B cell (primary cell): Measurements from ENCODE around the gene ING5. TPM values are rescaled to one million over a fixed set of nuclear protein-coding genes. Genes with fewer than 3 reads are reported as not detected.

Experiments used
- ATAC-seq: fragments of 200-7000 bp; cut with Tn5 transposase; one replicate; pipeline ENCODE4 v1.10.0; 2021; ENCODE audit warnings: low read depth, mild to moderate bottlenecking, moderate number of reproducible peaks, moderate library complexity
- CTCF ChIA-PET: fragments of 350-600 bp; sonication (Branson Sonifier 250); formaldehyde crosslinking; loops from one replicate; lab custom pipeline; 2021; ENCODE audit warnings: antibody characterized with exemption, inconsistent platforms; lab: Charles Lee
- POLR2A ChIA-PET: fragments of 350-600 bp; sonication (Branson Sonifier 250); formaldehyde crosslinking; loops from one replicate; lab custom pipeline; 2021; ENCODE audit warnings: antibody characterized with exemption; lab: Charles Lee
- DNase-seq: peaks from one replicate; pipeline ENCODE4 v3.0.0; 2013
- H2AFZ ChIP-seq: 2 replicates; pipeline ENCODE4 v1.6.1; 2012; ENCODE audit warnings: mild to moderate bottlenecking, low read depth, low read length; ENCODE audit not compliant: insufficient read depth, poor library complexity, severe bottlenecking
- H3K27ac ChIP-seq, 2 donors: 1 replicate in 1 of 2; 2 replicates in 1 of 2; pipeline ENCODE4 v1.5.1; 2012 to 2013; ENCODE audit warnings: low read length in 2 of 2, mild to moderate bottlenecking in 2 of 2, moderate library complexity in 1 of 2
- H3K27me3 ChIP-seq, 4 experiments: fragments of 200-600 bp in 1 of 4; sonication (generic) in 1 of 4; replicated peaks in 1 of 4; 1 replicate in 2 of 4; 2 replicates in 2 of 4; pipeline versions ENCODE4 v1.6.1 to v1.7.0; 2013 to 2016; ENCODE audit warnings: low read length in 3 of 4, mild to moderate bottlenecking in 2 of 4, mixed read lengths in 1 of 4, moderate library complexity in 1 of 4; ENCODE audit not compliant: insufficient read depth in 4 of 4, control insufficient read depth in 3 of 4; ENCODE audit errors: control extremely low read depth in 1 of 4
- H3K36me3 ChIP-seq, 2 experiments: replicated peaks in 1 of 2; 1 replicate in 1 of 2; 2 replicates in 1 of 2; pipeline versions ENCODE4 v1.6.1 to v1.7.1; 2013; ENCODE audit warnings: low read length in 1 of 2; ENCODE audit not compliant: insufficient read depth in 2 of 2, control insufficient read depth in 1 of 2; ENCODE audit errors: control extremely low read depth in 1 of 2, extremely low read depth in 1 of 2
- H3K4me1 ChIP-seq, 2 donors: fragments of 200-600 bp in 1 of 2; sonication (generic) in 1 of 2; 1 replicate in 1 of 2; 2 replicates in 1 of 2; pipeline versions ENCODE4 v1.5.1 to v1.6.1; 2013 to 2017; ENCODE audit warnings: low read length in 2 of 2; ENCODE audit not compliant: control insufficient read depth in 2 of 2, insufficient read depth in 2 of 2
- H3K4me2 ChIP-seq: replicated peaks from 2 replicates; pipeline ENCODE3; 2012; ENCODE audit warnings: mild to moderate bottlenecking, low read depth, low read length; ENCODE audit not compliant: poor library complexity, severe bottlenecking
- H3K4me3 ChIP-seq, 5 experiments: fragments of 200-600 bp in 1 of 5; sonication (generic) in 1 of 5; 1 replicate in 3 of 5; 2 replicates in 2 of 5; pipeline versions ENCODE4 v1.5.1 to v1.7.0; 2011 to 2016; ENCODE audit warnings: low read length in 4 of 5, mild to moderate bottlenecking in 4 of 5, low read depth in 2 of 5, control low read depth in 1 of 5, moderate library complexity in 1 of 5; ENCODE audit not compliant: insufficient read depth in 1 of 5; ENCODE audit errors: control extremely low read depth in 1 of 5, extremely low read depth in 1 of 5
- H3K79me2 ChIP-seq: fragments of 200-600 bp; sonication (generic); one replicate; pipeline ENCODE4 v1.6.0; 2016; ENCODE audit warnings: low read length; ENCODE audit not compliant: control insufficient read depth, insufficient read depth
- H3K9ac ChIP-seq: fragments of 200-600 bp; sonication (generic); 2 replicates; pipeline ENCODE4 v1.6.1; 2017; ENCODE audit warnings: mild to moderate bottlenecking, low read length, moderate library complexity
- H3K9me3 ChIP-seq, 3 donors: one replicate each; pipeline versions ENCODE4 v1.6.1 to v1.7.1; 2013; ENCODE audit warnings: low read length in 2 of 3; ENCODE audit not compliant: control insufficient read depth in 2 of 3, insufficient read depth in 1 of 3; ENCODE audit errors: control extremely low read depth in 1 of 3
- H4K20me1 ChIP-seq: 2 replicates; pipeline ENCODE4 v1.6.0; 2012; ENCODE audit warnings: mild to moderate bottlenecking, low read length; ENCODE audit not compliant: insufficient read depth, control insufficient read depth, poor library complexity, severe bottlenecking
- H3K27ac Mint-ChIP-seq: one replicate; pipeline ENCODE4 v1.8.0; 2021; ENCODE audit warnings: mixed read lengths
- H3K27me3 Mint-ChIP-seq: one replicate; pipeline ENCODE4 v1.8.0; 2021; ENCODE audit warnings: mixed read lengths
- H3K4me1 Mint-ChIP-seq: one replicate; pipeline ENCODE4 v1.8.0; 2021; ENCODE audit warnings: mixed read lengths
- H3K4me3 Mint-ChIP-seq: one replicate; pipeline ENCODE4 v1.8.0; 2021; ENCODE audit warnings: mixed read lengths
- H3K9me3 Mint-ChIP-seq: one replicate; pipeline ENCODE4 v1.8.0; 2022; ENCODE audit warnings: mixed read lengths; ENCODE audit not compliant: insufficient read depth
- EZH2 ChIP-seq: IDR thresholded peaks from 2 replicates; pipeline ENCODE4 v1.6.1; 2012; ENCODE audit warnings: borderline replicate concordance, low read depth, mild to moderate bottlenecking, moderate library complexity, low read length; ENCODE audit not compliant: insufficient read depth, poor library complexity, severe bottlenecking
- WGBS: methylation state at CpG from one replicate; pipeline ENCODE4 v1.1.5; 2013; ENCODE audit warnings: missing lambda C conversion rate; ENCODE audit not compliant: insufficient coverage; 5-methylcytosine and 5-hydroxymethylcytosine counted together
- intact Hi-C: fragments of 100-400 bp; cut with micrococcal nuclease; formaldehyde crosslinking; loops from one replicate; pipeline ENCODE4 v1.10.0; 2022
- polyA plus RNA-seq: library from polyadenylated mRNA; depleted of rRNA; stranded (reverse); fragments of >200 nt; gene quantifications from 2 replicates; pipeline ENCODE4 v1.2.3, GENCODE V29; 2012
- total RNA-seq, 2 donors: library from RNA; stranded (reverse); fragments of 120-200 nt in 1 of 2; gene quantifications; 1 replicate in 1 of 2; 2 replicates in 1 of 2; pipeline versions ENCODE4 v1.2.3 to v1.2.4, GENCODE V29; 2013 to 2022
- TF ChIP-seq, protein P1 (sequence below): fragments of 200-600 bp; IDR thresholded peaks from one replicate; pipeline ENCODE4 v1.8.0; 2022; ENCODE audit warnings: antibody characterized with exemption, mild to moderate bottlenecking

The ING5 gene
- total and polyA plus RNA-seq, 2 donors (not counting 1 experiment from before 2014, with no cell fraction given) = 70.7 to 82.9 TPM

DNA sequence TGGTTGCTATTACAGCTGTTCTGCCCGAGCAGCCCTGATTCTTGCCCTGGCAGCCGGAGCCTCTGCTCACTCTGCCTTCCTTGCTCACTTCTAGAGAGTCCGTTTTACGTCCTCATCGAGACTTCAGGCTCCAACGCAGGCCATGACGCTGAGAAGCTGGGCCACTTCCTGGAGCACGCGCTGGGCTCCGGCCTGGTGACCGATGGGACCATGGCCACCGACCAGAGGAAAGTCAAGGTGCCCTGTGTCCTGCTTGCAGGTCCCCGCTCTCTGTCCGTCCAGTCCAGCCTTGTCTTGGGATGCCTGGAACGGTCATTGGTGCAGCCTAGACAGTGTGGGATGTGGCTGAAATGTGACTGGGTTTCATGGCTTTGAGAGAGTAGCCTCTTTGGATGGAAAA lies 49.3 kb downstream of the ING5 start:
- Histone ChIP-seq H3K4me1 (no peaks in the 10 kb centered on the region), H4K20me1 (no peaks in the 10 kb centered on the region), H3K27ac (no peak overlapping the region), H3K79me2 (peaks cover 3% of the 10 kb centered on the region), H3K27me3 (no peaks in the 10 kb centered on the region), H3K9ac (no peak overlapping the region), H3K4me3 (no peak overlapping the region), H3K9me3 (no peaks in the 10 kb centered on the region), H3K4me2 (no peak overlapping the region), H2AFZ (no peak overlapping the region), H3K36me3 (peaks cover 0 to 17% of the 10 kb centered on the region in 2 experiments)
- Mint-ChIP-seq H3K4me3 (no peak overlapping the region), H3K9me3 (no peaks in the 10 kb centered on the region), H3K27me3 (no peaks in the 10 kb centered on the region), H3K4me1 (no peaks in the 10 kb centered on the region), H3K27ac (no peak overlapping the region)
- POLR2A ChIA-PET = no interaction called here
- ATAC-seq = no peak
- intact Hi-C loops = no loop called here
- 92% methylated on average over 14 of the region's 15 CpGs for WGBS
- no peak for DNase-seq
- TF ChIP-seq EZH2 = no peak
- TF ChIP-seq, protein P1, sequence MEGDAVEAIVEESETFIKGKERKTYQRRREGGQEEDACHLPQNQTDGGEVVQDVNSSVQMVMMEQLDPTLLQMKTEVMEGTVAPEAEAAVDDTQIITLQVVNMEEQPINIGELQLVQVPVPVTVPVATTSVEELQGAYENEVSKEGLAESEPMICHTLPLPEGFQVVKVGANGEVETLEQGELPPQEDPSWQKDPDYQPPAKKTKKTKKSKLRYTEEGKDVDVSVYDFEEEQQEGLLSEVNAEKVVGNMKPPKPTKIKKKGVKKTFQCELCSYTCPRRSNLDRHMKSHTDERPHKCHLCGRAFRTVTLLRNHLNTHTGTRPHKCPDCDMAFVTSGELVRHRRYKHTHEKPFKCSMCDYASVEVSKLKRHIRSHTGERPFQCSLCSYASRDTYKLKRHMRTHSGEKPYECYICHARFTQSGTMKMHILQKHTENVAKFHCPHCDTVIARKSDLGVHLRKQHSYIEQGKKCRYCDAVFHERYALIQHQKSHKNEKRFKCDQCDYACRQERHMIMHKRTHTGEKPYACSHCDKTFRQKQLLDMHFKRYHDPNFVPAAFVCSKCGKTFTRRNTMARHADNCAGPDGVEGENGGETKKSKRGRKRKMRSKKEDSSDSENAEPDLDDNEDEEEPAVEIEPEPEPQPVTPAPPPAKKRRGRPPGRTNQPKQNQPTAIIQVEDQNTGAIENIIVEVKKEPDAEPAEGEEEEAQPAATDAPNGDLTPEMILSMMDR = no peak
- CTCF ChIA-PET = no interaction called here

DNA sequence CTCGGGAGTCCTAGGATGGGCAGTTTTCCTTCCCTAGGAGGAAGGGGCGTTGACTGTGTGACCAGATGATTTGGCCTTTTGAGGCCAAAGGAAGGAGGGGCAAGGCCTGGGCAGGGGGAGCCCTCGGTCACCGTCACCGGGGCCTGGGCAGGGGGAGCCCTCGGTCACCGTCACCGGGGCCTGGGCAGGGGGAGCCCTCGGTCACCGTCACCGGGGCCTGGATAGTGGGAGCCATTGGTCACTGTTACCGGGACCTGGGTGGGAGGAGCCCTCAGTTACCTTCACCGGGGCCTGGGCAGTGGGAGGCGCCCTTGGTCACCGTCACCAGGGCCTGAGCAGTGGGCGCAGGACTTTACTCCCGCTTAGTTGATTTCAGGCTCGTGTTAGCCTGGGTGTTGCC lies 49.9 kb downstream of the ING5 start:
- Mint-ChIP-seq H3K27ac (no peak overlapping the region), H3K27me3 (no peaks in the 10 kb centered on the region), H3K9me3 (no peaks in the 10 kb centered on the region), H3K4me1 (no peaks in the 10 kb centered on the region), H3K4me3 (no peak overlapping the region)
- no peaks in the 10 kb centered on the region for H3K27me3 ChIP-seq
- DNase-seq (no peak), ATAC-seq (no peak)
- no peak overlapping the region for H2AFZ ChIP-seq
- POLR2A ChIA-PET = no interaction called here
- H3K79me2 ChIP-seq = peaks cover 3% of the 10 kb centered on the region
- intact Hi-C loops = no loop called here
- H3K4me3 ChIP-seq = no peak overlapping the region
- no peaks in the 10 kb centered on the region for H4K20me1 ChIP-seq
- no peak for TF ChIP-seq EZH2
- TF ChIP-seq, protein P1 = no peak
- WGBS = 98% methylated on average over 18 of the region's 18 CpGs
- no peak overlapping the region for H3K27ac ChIP-seq
- no peaks in the 10 kb centered on the region for H3K4me1 ChIP-seq
- no peak overlapping the region for H3K9ac ChIP-seq
- H3K9me3 ChIP-seq = no peaks in the 10 kb centered on the region
- peaks cover 0 to 20% of the 10 kb centered on the region in 2 experiments for H3K36me3 ChIP-seq
- CTCF ChIA-PET = no interaction called here
- H3K4me2 ChIP-seq = no peak overlapping the region
